Thymus (tissue), 11 donors: Measurements from ENCODE around the gene LAMA3. TPM values are rescaled to one million over a fixed set of nuclear protein-coding genes. Genes with fewer than 3 reads are reported as not detected.

ENCODE experiments used
- DNase-seq, 9 donors: peaks; one replicate each; pipeline ENCODE4 v3.0.0-alpha.2; 2013; ENCODE audit warnings: low spot score in 9 of 9, low read depth in 6 of 9, missing footprints in 1 of 9
- H3K27ac ChIP-seq, 2 donors: one replicate each; pipeline ENCODE4 v1.5.1; 2013; ENCODE audit warnings: control low read depth in 1 of 2, low read depth in 1 of 2, low read length in 1 of 2, mild to moderate bottlenecking in 1 of 2, moderate library complexity in 1 of 2
- H3K27me3 ChIP-seq, 2 donors: one replicate each; pipeline ENCODE4 v1.5.1; 2013; ENCODE audit warnings: low read length in 1 of 2; ENCODE audit not compliant: control insufficient read depth in 2 of 2, insufficient read depth in 1 of 2
- H3K36me3 ChIP-seq, 2 donors: one replicate each; pipeline ENCODE4 v1.5.1; 2013; ENCODE audit warnings: low read length in 1 of 2, mild to moderate bottlenecking in 1 of 2, moderate library complexity in 1 of 2; ENCODE audit not compliant: control insufficient read depth in 2 of 2, insufficient read depth in 2 of 2
- H3K4me1 ChIP-seq, 2 donors: one replicate each; pipeline ENCODE4 v1.5.1; 2013; ENCODE audit warnings: low read length in 2 of 2; ENCODE audit not compliant: control insufficient read depth in 2 of 2, insufficient read depth in 2 of 2
- H3K4me3 ChIP-seq, 2 donors: one replicate each; pipeline ENCODE4 v1.5.1; 2013; ENCODE audit warnings: low read length in 2 of 2, control low read depth in 1 of 2, mild to moderate bottlenecking in 1 of 2
- H3K9me3 ChIP-seq, 2 donors: one replicate each; pipeline ENCODE4 v1.5.1; 2013; ENCODE audit warnings: low read length in 1 of 2, mild to moderate bottlenecking in 1 of 2; ENCODE audit not compliant: control insufficient read depth in 2 of 2, insufficient read depth in 1 of 2
- WGBS: extraction: QIAGEN DNeasy Blood & Tissue Kit; methylation state at CpG from one replicate; pipeline ENCODE4 v1.1.7; 2013; 5-methylcytosine and 5-hydroxymethylcytosine counted together
- polyA plus RNA-seq: library from polyadenylated mRNA; stranded (reverse); fragments of 200-250 nt; gene quantifications from one replicate; pipeline ENCODE4 v1.2.3, GENCODE V29; 2013
- total RNA-seq: library from RNA; stranded (reverse); fragments of 120-200 nt; gene quantifications from one replicate; pipeline ENCODE4 v1.2.4, GENCODE V29; 2013
- donor health status: healthy.

LAMA3 gene
- total and polyA plus RNA-seq, 2 donors: 8.9 to 50.1 TPM

GRCh38 chr18:23784832-23785245, 95.6 kb downstream of the LAMA3 start:
- Histone ChIP-seq H3K36me3 (no peaks in the 10 kb centered on the region), H3K4me1 (no peaks in the 10 kb centered on the region), H3K4me3 (no peak overlapping the region), H3K9me3 (no peaks in the 10 kb centered on the region), H3K27ac (no peak overlapping the region), H3K27me3 (no peaks in the 10 kb centered on the region)
- no peak for DNase-seq
- WGBS: 51% methylated on average over 1 of the region's 1 CpG

GRCh38 chr18:23793051-23793450, 103.8 kb downstream of the LAMA3 start:
- Histone ChIP-seq H3K27me3 (no peaks in the 10 kb centered on the region), H3K27ac (no peak overlapping the region), H3K9me3 (no peaks in the 10 kb centered on the region), H3K4me3 (no peak overlapping the region), H3K4me1 (no peaks in the 10 kb centered on the region), H3K36me3 (no peaks in the 10 kb centered on the region)
- 90% methylated on average over 1 of the region's 1 CpG for WGBS
- no peak for DNase-seq

DNA sequence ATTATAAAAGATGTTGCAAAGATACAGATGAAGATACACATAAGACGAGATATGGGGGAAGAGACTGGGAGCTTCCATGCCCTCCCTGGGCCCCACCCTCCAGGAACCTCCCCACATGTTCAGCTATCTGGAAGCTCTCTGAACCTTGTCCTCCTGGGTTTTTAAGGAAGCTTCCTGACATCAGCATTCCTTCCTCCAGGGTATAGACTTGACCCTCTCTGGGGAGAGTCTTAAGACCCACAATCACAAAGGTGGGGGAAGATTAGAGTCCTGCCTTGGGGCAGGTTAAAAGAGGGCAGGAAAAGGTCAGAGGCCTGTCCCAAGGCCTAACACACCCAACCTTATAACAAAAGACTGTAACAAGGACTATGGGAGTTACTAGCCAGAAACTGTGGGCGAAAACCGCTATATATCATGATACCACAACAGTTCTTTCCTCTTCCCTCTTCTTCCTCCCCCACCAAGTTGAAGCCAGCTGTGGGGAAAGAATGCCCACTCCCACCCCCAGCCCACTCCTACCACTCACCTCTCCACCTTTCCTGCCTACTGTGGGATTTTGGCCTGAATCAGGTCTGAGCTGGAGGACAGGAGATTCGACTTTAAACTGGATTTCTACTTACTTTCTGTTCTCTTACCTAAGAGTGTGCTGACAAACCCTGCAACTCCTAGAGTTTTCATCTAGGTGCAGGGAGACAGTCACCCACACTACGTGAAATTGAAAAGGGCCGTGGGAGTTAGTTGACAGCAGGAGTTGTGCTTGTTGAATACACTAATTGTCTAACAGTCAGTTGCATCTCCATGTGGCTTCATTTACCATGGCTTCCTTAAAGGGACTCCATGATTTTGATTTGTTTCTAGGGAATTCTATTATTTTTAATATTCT, 105.0 kb downstream of the LAMA3 start:
- DNase-seq: no peak
- H3K4me3 ChIP-seq: no peak overlapping the region
- H3K4me1 ChIP-seq: no peaks in the 10 kb centered on the region
- H3K27me3 ChIP-seq: no peaks in the 10 kb centered on the region
- no peaks in the 10 kb centered on the region for H3K36me3 ChIP-seq
- H3K9me3 ChIP-seq: no peaks in the 10 kb centered on the region
- WGBS: 85% methylated on average over 6 of the region's 6 CpGs
- H3K27ac ChIP-seq: no peak overlapping the region

DNA sequence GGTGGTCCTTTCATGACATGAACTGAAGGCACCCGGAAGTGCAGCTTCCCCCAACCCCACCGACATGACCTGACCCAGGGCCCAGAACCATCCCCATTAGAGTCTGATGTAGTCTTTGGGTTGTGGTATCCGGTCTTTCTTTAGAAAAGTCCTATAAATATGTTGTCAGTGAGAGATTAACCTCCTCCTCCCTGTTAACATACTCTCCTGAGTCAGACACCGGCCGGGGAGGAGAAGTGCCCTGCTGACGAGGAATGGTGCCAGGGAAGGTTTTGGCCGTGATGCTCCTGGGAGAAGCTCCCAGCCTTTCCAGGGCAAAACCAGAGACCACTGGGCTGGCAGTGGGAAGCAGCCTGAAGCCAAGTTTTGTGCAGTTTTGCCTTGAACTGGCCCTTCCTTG, 109.0 kb downstream of the LAMA3 start:
- Histone ChIP-seq H3K36me3 (no peaks in the 10 kb centered on the region), H3K9me3 (no peaks in the 10 kb centered on the region), H3K4me1 (no peaks in the 10 kb centered on the region), H3K27ac (no peak overlapping the region), H3K4me3 (no peak overlapping the region), H3K27me3 (no peaks in the 10 kb centered on the region)
- WGBS: 94% methylated on average over 7 of the region's 7 CpGs
- no peak for DNase-seq

DNA sequence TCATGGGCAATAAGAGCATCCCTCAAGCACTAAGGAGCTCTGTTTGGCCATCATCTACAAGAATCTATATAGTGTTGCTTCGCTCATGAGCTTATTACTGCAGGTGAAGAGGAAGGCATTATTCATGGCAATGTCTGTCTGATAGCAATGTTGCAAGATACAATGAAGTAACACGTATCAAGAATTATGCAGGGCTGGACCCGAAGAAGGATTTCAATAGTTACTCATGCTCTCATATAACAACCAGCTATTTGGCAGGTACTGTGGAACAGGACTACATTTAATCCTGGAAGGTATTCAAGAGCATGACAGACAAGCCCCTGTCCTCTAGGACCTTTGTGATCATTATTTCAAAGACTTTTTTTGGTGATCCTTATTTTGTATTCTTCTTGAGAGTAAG, 109.6 kb downstream of the LAMA3 start:
- Histone ChIP-seq H3K27ac (no peak overlapping the region), H3K36me3 (no peaks in the 10 kb centered on the region), H3K9me3 (no peaks in the 10 kb centered on the region), H3K4me1 (no peaks in the 10 kb centered on the region), H3K4me3 (no peak overlapping the region), H3K27me3 (no peaks in the 10 kb centered on the region)
- 64% methylated on average over 3 of the region's 3 CpGs for WGBS
- no peak for DNase-seq

GRCh38 chr18:23799540-23799939, 110.3 kb downstream of the LAMA3 start:
- WGBS: 98% methylated on average over 7 of the region's 7 CpGs
- H3K27ac ChIP-seq: no peak overlapping the region
- no peaks in the 10 kb centered on the region for H3K36me3 ChIP-seq
- no peaks in the 10 kb centered on the region for H3K9me3 ChIP-seq
- H3K4me1 ChIP-seq: no peaks in the 10 kb centered on the region
- H3K4me3 ChIP-seq: no peak overlapping the region
- H3K27me3 ChIP-seq: no peaks in the 10 kb centered on the region
- DNase-seq: no peak

DNA sequence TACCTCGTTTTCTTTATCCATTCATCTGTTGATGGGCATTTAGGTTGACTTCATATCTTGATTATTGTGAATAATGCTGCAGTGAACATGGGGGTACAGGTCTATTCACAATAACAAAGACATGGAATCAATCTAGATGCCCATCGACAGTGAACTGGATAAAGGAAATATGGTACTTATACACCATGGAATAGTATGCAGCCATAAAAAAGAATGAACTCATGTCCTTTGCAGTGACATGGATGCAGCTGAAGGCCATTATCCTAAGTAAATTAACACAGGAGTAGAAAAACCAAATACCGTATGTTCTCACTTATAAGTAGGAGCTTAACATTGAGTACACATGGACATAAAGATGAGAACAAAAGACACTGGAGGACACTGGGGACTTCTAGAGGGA, 111.6 kb downstream of the LAMA3 start:
- no peak overlapping the region for H3K4me3 ChIP-seq
- H3K36me3 ChIP-seq: no peaks in the 10 kb centered on the region
- WGBS: 98% methylated on average over 3 of the region's 3 CpGs
- H3K27ac ChIP-seq: no peak overlapping the region
- DNase-seq: no peak
- no peaks in the 10 kb centered on the region for H3K27me3 ChIP-seq
- no peaks in the 10 kb centered on the region for H3K9me3 ChIP-seq
- no peaks in the 10 kb centered on the region for H3K4me1 ChIP-seq

DNA sequence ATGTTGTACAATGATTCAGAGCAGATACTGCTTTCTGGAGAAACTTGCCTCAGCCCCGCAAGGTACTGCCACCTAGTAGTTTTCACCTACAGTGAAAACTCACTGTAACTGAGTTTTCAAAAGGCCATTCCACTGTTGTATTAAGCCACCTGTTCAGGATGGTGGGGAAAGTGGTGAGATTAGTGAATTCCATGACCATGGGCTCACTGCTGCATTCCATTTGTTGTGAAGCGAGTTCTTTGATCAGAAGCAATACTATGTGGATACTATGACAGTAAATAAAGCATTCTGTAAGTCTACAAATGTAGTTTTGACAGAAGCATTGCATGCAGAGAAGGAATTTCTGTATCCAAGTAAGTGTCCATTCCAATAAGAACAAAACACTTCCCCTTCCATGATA, 113.6 kb downstream of the LAMA3 start:
- Histone ChIP-seq H3K4me1 (no peaks in the 10 kb centered on the region), H3K36me3 (no peaks in the 10 kb centered on the region), H3K9me3 (no peaks in the 10 kb centered on the region), H3K27me3 (no peaks in the 10 kb centered on the region), H3K27ac (no peak overlapping the region), H3K4me3 (no peak overlapping the region)
- no peak for DNase-seq
- 99% methylated on average over 2 of the region's 2 CpGs for WGBS

- no peak for DNase-seq
- Histone ChIP-seq H3K4me3 (no peak overlapping the region), H3K27ac (no peak overlapping the region), H3K36me3 (no peaks in the 10 kb centered on the region), H3K4me1 (no peaks in the 10 kb centered on the region), H3K27me3 (no peaks in the 10 kb centered on the region), H3K9me3 (no peaks in the 10 kb centered on the region)
- 96% methylated on average over 3 of the region's 3 CpGs for WGBS
Observed at GRCh38 chr18:23803755-23804154, 114.5 kb downstream of the LAMA3 start.
